ENCODE measurements around the gene NUDT16L1. TPM values are rescaled to one million over a fixed set of nuclear protein-coding genes. Genes with fewer than 3 reads are reported as not detected.

Gene NUDT16L1
- total and polyA plus RNA-seq, 2 of the 13 experiments (the other 11 are each of a cell fraction or from before 2014, with no cell fraction given): 28.0 to 40.5 TPM

- TF ChIP-seq ZNF101 (CRISPR knock-in tag; IDR thresholded peaks at IDR 0.05; ENCODE audit: borderline replicate concordance, low read depth): no peak
- TF ChIP-seq ESRRA (CRISPR knock-in tag; IDR thresholded peaks at IDR 0.05; ENCODE audit: low read depth): peak; percentile 58; the same call in 1 of the 2 replicates
- no peak for TF ChIP-seq FOXJ3 (CRISPR knock-in tag; IDR thresholded peaks at IDR 0.05; ENCODE audit: borderline replicate concordance)
- TF ChIP-seq ZNF24 (IDR thresholded peaks at IDR 0.05): no peak
- TF ChIP-seq TBX2 (CRISPR knock-in tag; IDR thresholded peaks at IDR 0.05; ENCODE audit: borderline replicate concordance): peak; percentile 60; the same call in 1 of the 2 replicates
- peak; percentile 55; the same call in 1 of the 2 replicates for TF ChIP-seq IKZF5 (CRISPR knock-in tag; IDR thresholded peaks at IDR 0.05)
- peak; percentile 83 for TF ChIP-seq MXD3 (CRISPR knock-in tag; IDR thresholded peaks at IDR 0.05)
- 0 out of 2 replicates have a peak, but pooled peaks have one; percentile 27 for TF ChIP-seq ZBTB44 (CRISPR knock-in tag; IDR thresholded peaks at IDR 0.05)
- peak; percentile 48; the same call in 1 of the 2 replicates for TF ChIP-seq RAD21 (CRISPR knock-in tag; IDR thresholded peaks at IDR 0.05)
- no peak for TF ChIP-seq ZNF577 (CRISPR knock-in tag; IDR thresholded peaks at IDR 0.05; ENCODE audit: borderline replicate concordance, low read depth)
- TF ChIP-seq ZBTB26 (CRISPR knock-in tag; IDR thresholded peaks at IDR 0.05; ENCODE audit: borderline replicate concordance): no peak
- TF ChIP-seq TSC22D2 (CRISPR knock-in tag; IDR thresholded peaks at IDR 0.05; ENCODE audit: borderline replicate concordance): 0 out of 2 replicates have a peak, but pooled peaks have one; percentile 74
- TF ChIP-seq ZNF3 (CRISPR knock-in tag; IDR thresholded peaks at IDR 0.05): no peak
- TF ChIP-seq HMG20B (CRISPR knock-in tag; conservative IDR thresholded peaks at IDR 0.05): no peak
- TF ChIP-seq PHB2 (IDR thresholded peaks at IDR 0.05; ENCODE audit: partially characterized antibody): no peak
- TF ChIP-seq MBD4 (IDR thresholded peaks at IDR 0.05; ENCODE audit: borderline replicate concordance, low read length): no peak
- TF ChIP-seq AGO2 (optimal IDR thresholded peaks at IDR 0.05; ENCODE audit: low read depth, low read length): peak; percentile 61
- TF ChIP-seq MBNL3 (CRISPR knock-in tag; conservative IDR thresholded peaks at IDR 0.05): no peak
- peak; percentile 6 to 64; a peak in 2 of 4 replicates for TF ChIP-seq REST (IDR thresholded peaks at IDR 0.05; ENCODE audit: borderline replicate concordance in 1 of 2, low read depth in 1 of 2, low read length in 2 of 2)
- TF ChIP-seq FIP1L1 (IDR thresholded peaks at IDR 0.05; ENCODE audit: borderline replicate concordance, insufficient read depth, low read depth, low read length): no peak
- TF ChIP-seq FOXK1 (CRISPR knock-in tag; IDR thresholded peaks at IDR 0.05; ENCODE audit: borderline replicate concordance, low read depth): peak; percentile 82; the same call in 1 of the 2 replicates
Observed at GRCh38 chr16:4734063-4734729, 40.8 kb downstream of the NUDT16L1 start, which contains the start of the genes ANKS3 and DNAAF8 (continued).

Measured in HepG2 (cell line).